PC-3 (cell line): ENCODE data around the gene EXD3. TPM values are rescaled to one million over a fixed set of nuclear protein-coding genes. Genes with fewer than 3 reads are reported as not detected.

Experiments
- ATAC-seq: fragments of 200-7000 bp; cut with Tn5 transposase; 2 replicates; pipeline ENCODE4 v1.9.1; 2020; ENCODE audit warnings: mild to moderate bottlenecking, moderate library complexity
- BruUV-seq: library from RNA; stranded (reverse); fragments of 400-500 nt; replicated peaks from 2 replicates; lab custom pipeline; 2021; lab: Mats Ljungman, UMichigan
- CTCF ChIA-PET: fragments of 300-600 bp; sonication (Branson Sonifier 250); formaldehyde crosslinking; loops from one replicate; lab custom pipeline; 2022; ENCODE audit warnings: antibody characterized with exemption; lab: Charles Lee
- POLR2A ChIA-PET: fragments of 300-600 bp; sonication (Branson Sonifier 250); formaldehyde crosslinking; loops from one replicate; lab custom pipeline; 2022; ENCODE audit warnings: antibody characterized with exemption; ENCODE audit not compliant: unreplicated experiment; lab: Charles Lee
- DNase-seq: peaks from one replicate; pipeline ENCODE4 v3.0.0-alpha.2; 2015
- H2AFZ ChIP-seq: fragments of 300-600 bp; sonication (generic); 2 replicates; pipeline ENCODE4 v1.6.0; 2016; ENCODE audit warnings: antibody characterized with exemption, low read length
- H3F3A ChIP-seq: fragments of 300-600 bp; sonication (generic); one replicate; pipeline ENCODE4 v1.6.0; 2017; ENCODE audit warnings: antibody characterized with exemption, low read length, control low read depth, mild to moderate bottlenecking; ENCODE audit not compliant: unreplicated experiment
- H3K27ac ChIP-seq: fragments of 300-600 bp; sonication (generic); 2 replicates; pipeline ENCODE4 v1.5.1; 2016; ENCODE audit warnings: mild to moderate bottlenecking, low read length
- H3K27me3 ChIP-seq: fragments of 300-600 bp; sonication (generic); 2 replicates; pipeline ENCODE4 v1.6.1; 2016; ENCODE audit warnings: low read length, mixed read lengths
- H3K36me3 ChIP-seq: fragments of 300-600 bp; sonication (generic); 2 replicates; pipeline ENCODE4 v1.6.1; 2016; ENCODE audit warnings: low read depth, mixed run types, low read length, mixed read lengths
- H3K4me1 ChIP-seq: fragments of 300-600 bp; sonication (generic); 2 replicates; pipeline ENCODE4 v1.5.1; 2016; ENCODE audit warnings: low read length; ENCODE audit not compliant: insufficient read depth
- H3K4me2 ChIP-seq: fragments of 300-600 bp; sonication (generic); 2 replicates; pipeline ENCODE4 v1.6.0; 2016; ENCODE audit warnings: low read length
- H3K4me3 ChIP-seq: fragments of 300-600 bp; sonication (generic); 2 replicates; pipeline ENCODE4 v1.5.1; 2016; ENCODE audit warnings: mild to moderate bottlenecking, low read length, mixed read lengths
- H3K79me2 ChIP-seq: fragments of 300-600 bp; sonication (generic); 2 replicates; pipeline ENCODE4 v1.6.1; 2017; ENCODE audit warnings: low read length, mixed read lengths
- H3K9ac ChIP-seq: fragments of 300-600 bp; sonication (generic); 2 replicates; pipeline ENCODE4 v1.6.0; 2016; ENCODE audit warnings: mild to moderate bottlenecking, low read length
- H3K9me2 ChIP-seq: fragments of 300-600 bp; sonication (generic); replicated peaks from 2 replicates; pipeline ENCODE4 v1.6.1; 2016; ENCODE audit warnings: mixed run types, low read length, mixed read lengths
- H3K9me3 ChIP-seq: fragments of 300-600 bp; sonication (generic); 2 replicates; pipeline ENCODE4 v1.6.1; 2016; ENCODE audit warnings: low read length, mixed read lengths
- H4K20me1 ChIP-seq: fragments of 300-600 bp; sonication (generic); 2 replicates; pipeline ENCODE4 v1.6.1; 2016; ENCODE audit warnings: low read length, mixed read lengths
- CTCF ChIP-seq: fragments of 300-600 bp; sonication (generic); conservative IDR thresholded peaks from 2 replicates; pipeline ENCODE4 v1.5.1; 2017; ENCODE audit warnings: antibody characterized with exemption, low read depth, mild to moderate bottlenecking, low read length
- EZH2 ChIP-seq: fragments of 300-600 bp; sonication (generic); IDR thresholded peaks from one replicate; pipeline ENCODE4 v1.6.1; 2017; ENCODE audit warnings: antibody characterized with exemption, mild to moderate bottlenecking, low read length; ENCODE audit not compliant: unreplicated experiment
- EZH2phosphoT487 ChIP-seq: fragments of 300-600 bp; sonication (generic); IDR thresholded peaks from 2 replicates; pipeline ENCODE4 v1.6.1; 2018; ENCODE audit warnings: mild to moderate bottlenecking, antibody characterized with exemption, low read length, borderline replicate concordance
- intact Hi-C: fragments of 100-400 bp; cut with micrococcal nuclease; formaldehyde crosslinking; loops from 2 replicates; pipeline ENCODE4 v1.9.0; 2023
- total RNA-seq: library from RNA; depleted of rRNA; stranded (reverse); fragments of >200 nt; gene quantifications from 2 replicates; pipeline ENCODE4 v1.2.3, GENCODE V29; 2014

The EXD3 gene
- total RNA-seq, 1 experiment from 2014 or later, result 1.9 TPM

DNA sequence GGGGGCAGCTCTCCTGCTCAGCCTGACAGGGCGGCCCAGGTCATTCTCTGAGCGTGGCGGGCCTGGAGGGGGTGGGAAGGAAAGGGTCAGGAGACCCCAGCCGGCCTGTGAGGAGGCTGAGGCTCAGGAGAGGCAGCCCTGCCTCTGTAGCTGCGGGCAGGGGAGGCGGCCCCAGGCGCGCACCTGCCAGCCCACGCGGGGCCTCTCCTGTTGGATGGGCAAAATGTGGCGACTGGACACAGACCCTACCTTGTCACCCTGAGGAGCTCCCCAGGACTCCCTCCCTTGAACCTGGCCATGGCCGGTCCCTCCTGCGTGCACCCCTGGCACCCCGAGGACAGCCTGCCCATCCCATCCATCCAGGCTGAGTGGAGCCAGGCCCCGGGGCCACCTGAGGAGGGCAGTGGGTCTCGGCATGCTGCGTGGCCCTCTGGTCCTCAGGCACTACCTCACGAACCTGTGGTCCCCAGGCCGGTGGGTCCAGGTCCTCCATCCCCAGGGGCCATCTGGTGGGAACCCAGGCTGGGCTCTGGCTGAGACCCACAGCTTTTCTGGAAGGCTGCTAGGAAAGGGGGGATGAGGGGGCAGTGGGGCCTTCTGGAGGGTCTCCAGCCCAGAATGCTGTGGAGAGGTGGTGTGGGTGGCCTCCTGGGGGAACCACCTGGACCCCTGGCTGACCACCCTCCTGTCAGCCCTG, 105.8 kb downstream of the EXD3 start:
- no peak for ATAC-seq
- TF ChIP-seq EZH2phosphoT487 (no peak), EZH2 (no peak), CTCF (no peak)
- POLR2A ChIA-PET, result no interaction called here
- DNase-seq, result no peak
- Histone ChIP-seq H3K36me3 (no peaks in the 10 kb centered on the region), H3K4me2 (no peak overlapping the region), H3K27ac (no peak overlapping the region), H3K4me1 (peaks cover 9% of the 10 kb centered on the region; the same call in 1 of the 2 replicates), H3K9ac (no peak overlapping the region), H3K4me3 (no peak overlapping the region), H3K27me3 (no peaks in the 10 kb centered on the region), H3F3A (no peaks in the 10 kb centered on the region), H3K9me3 (no peaks in the 10 kb centered on the region), H3K9me2 (no peaks in the 10 kb centered on the region), H3K79me2 (no peaks in the 10 kb centered on the region), H4K20me1 (no peaks in the 10 kb centered on the region), H2AFZ (no peak overlapping the region)
- no TSS peak for BruUV-seq
- CTCF ChIA-PET, result no interaction called here
- intact Hi-C loops, result no loop called here

DNA sequence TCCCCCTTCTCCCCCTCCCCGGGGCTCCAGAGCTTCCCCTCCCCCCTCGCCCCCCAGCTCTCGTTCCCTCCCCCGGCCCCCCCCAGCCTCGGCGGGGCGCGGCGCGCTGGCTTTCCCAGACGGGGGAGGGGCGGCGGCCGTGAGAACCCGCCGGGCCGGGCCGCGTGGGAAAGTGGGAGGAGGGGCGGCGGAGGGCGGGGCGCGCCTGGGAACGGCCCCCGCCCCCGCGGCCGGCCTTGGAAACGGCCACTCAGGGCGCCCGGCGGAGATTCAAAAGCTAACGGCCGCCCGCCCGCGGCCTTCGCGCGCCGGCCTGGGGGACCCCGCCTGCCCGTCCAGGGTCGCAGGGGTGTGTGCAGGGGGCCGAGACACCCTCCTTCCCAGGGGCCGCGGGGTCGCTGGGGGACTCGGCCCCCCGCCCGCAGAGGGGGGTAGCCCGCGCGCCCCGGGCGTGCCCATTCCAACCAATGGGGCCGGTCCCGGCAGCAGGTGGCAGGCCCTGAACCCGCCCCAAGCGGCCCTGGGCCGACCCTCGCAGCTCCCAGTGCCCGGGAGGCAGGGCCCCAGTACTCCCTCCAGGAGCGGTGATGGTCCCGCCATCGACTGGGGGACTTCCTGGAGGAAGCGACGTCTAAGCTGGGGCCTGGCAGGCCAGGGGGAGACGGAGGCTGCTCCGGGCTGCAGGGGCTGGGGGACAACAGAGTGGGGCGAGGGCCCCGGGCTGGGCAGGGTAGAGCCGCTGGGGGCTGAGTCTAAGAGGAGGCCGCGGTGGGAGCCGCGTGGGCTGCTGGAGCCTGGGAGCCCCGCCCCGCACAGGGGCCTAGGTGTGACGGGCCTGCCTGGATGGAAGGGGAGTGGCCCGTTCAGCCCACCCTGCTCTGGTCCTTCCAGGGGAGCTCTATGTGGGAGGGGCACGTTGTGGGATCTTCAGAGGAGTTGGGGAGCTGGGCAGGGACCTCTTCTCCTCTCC, 106.7 kb downstream of the EXD3 start:
- Histone ChIP-seq H3F3A (no peaks in the 10 kb centered on the region), H2AFZ (no peak overlapping the region), H4K20me1 (no peaks in the 10 kb centered on the region), H3K27me3 (no peaks in the 10 kb centered on the region), H3K36me3 (no peaks in the 10 kb centered on the region), H3K79me2 (no peaks in the 10 kb centered on the region), H3K4me2 (peak overlapping the region; percentile 59; the same call in 1 of the 2 replicates), H3K9me2 (no peaks in the 10 kb centered on the region), H3K27ac (peak overlapping the region; percentile 58), H3K9ac (peak overlapping the region; percentile 80), H3K4me3 (peak overlapping the region; percentile 35; the same call in 1 of the 2 replicates), H3K4me1 (peaks cover 15% of the 10 kb centered on the region), H3K9me3 (no peaks in the 10 kb centered on the region)
- CTCF ChIA-PET, result interaction anchor here (0.8 kb wide), 1 partner anchor 22 kb away, joined by 4 read pairs; no protein-coding TSS in a partner anchor
- DNase-seq (peak; percentile 51), ATAC-seq (peak; percentile 49; the same call in 1 of the 2 replicates)
- TF ChIP-seq CTCF (no peak), EZH2phosphoT487 (no peak), EZH2 (no peak)
- intact Hi-C loops, result no loop called here
- POLR2A ChIA-PET, result no interaction called here
- no TSS peak for BruUV-seq
